SK-N-SH treated with all-trans-retinoic acid at 6 μM for 48 hours (cell line): ENCODE data around the gene LRRC4C.

Experiments used
- ATAC-seq: fragments of 200-7000 bp; cut with Tn5 transposase; 3 replicates; pipeline ENCODE4 v1.9.1; 2020; ENCODE audit warnings: mild to moderate bottlenecking, moderate library complexity
- ARNTL ChIP-seq: fragments of 450-650 bp; formaldehyde crosslinking; IDR thresholded peaks from 2 replicates; pipeline ENCODE4 v1.5.0; 2020; ENCODE audit warnings: low read depth, mild to moderate bottlenecking, moderate library complexity, borderline replicate concordance
- BACH2 ChIP-seq: fragments of 250-450 bp; sonication (Bioruptor Pico); IDR thresholded peaks from 2 replicates; pipeline ENCODE4 v1.9.0; 2021; ENCODE audit warnings: mild to moderate bottlenecking, borderline replicate concordance
- CREB5 ChIP-seq: fragments of 250-450 bp; sonication (Bioruptor Pico); IDR thresholded peaks from 2 replicates; pipeline ENCODE4 v1.5.1; 2020; ENCODE audit warnings: low read depth, mild to moderate bottlenecking, moderate library complexity
- CSRNP3 ChIP-seq: fragments of 250-450 bp; sonication (Bioruptor Pico); IDR thresholded peaks from 2 replicates; pipeline ENCODE4 v1.5.1; 2021; ENCODE audit warnings: mild to moderate bottlenecking, moderate library complexity
- ESRRG ChIP-seq: fragments of 250-450 bp; sonication (Bioruptor Pico); IDR thresholded peaks from 2 replicates; pipeline ENCODE4 v1.6.1; 2021; ENCODE audit warnings: mild to moderate bottlenecking
- OSR1 ChIP-seq: fragments of 250-450 bp; sonication (Bioruptor Pico); IDR thresholded peaks from 2 replicates; pipeline ENCODE4 v1.8.0; 2022; ENCODE audit warnings: moderate library complexity, mild to moderate bottlenecking, inconsistent platforms
- PATZ1 ChIP-seq: fragments of 250-450 bp; sonication (Bioruptor Pico); IDR thresholded peaks from 2 replicates; pipeline ENCODE4 v1.8.0; 2020; ENCODE audit warnings: mild to moderate bottlenecking, moderate library complexity, borderline replicate concordance
- POU6F1 ChIP-seq: fragments of 250-450 bp; sonication (Bioruptor Pico); IDR thresholded peaks from 2 replicates; pipeline ENCODE4 v1.8.0; 2021; ENCODE audit warnings: low read depth, mild to moderate bottlenecking, moderate library complexity, borderline replicate concordance
- PPARA ChIP-seq: fragments of 250-450 bp; sonication (Bioruptor Pico); IDR thresholded peaks from 2 replicates; pipeline ENCODE4 v1.5.0; 2020; ENCODE audit warnings: mild to moderate bottlenecking, borderline replicate concordance
- RARB ChIP-seq: fragments of 250-450 bp; sonication (Bioruptor Pico); IDR thresholded peaks from 2 replicates; pipeline ENCODE4 v1.8.0; 2021; ENCODE audit warnings: mild to moderate bottlenecking, moderate library complexity
- TCF4 ChIP-seq: fragments of 250-450 bp; sonication (Bioruptor Pico); IDR thresholded peaks from 2 replicates; pipeline ENCODE4 v1.8.0; 2021; ENCODE audit warnings: mild to moderate bottlenecking, moderate library complexity, borderline replicate concordance
- TOX ChIP-seq: fragments of 250-450 bp; sonication (Bioruptor Pico); IDR thresholded peaks from 2 replicates; pipeline ENCODE4 v1.8.0; 2021; ENCODE audit warnings: mild to moderate bottlenecking, moderate library complexity, borderline replicate concordance
- TSHZ2 ChIP-seq: fragments of 250-450 bp; sonication (Bioruptor Pico); IDR thresholded peaks from 2 replicates; pipeline ENCODE4 v1.5.0; 2020; ENCODE audit warnings: mild to moderate bottlenecking, moderate library complexity
- ZC3H10 ChIP-seq: fragments of 250-450 bp; sonication (Bioruptor Pico); IDR thresholded peaks from 2 replicates; pipeline ENCODE4 v1.5.1; 2021; ENCODE audit warnings: mild to moderate bottlenecking, moderate library complexity
- ZFP3 ChIP-seq: fragments of 250-450 bp; sonication (Bioruptor Pico); IDR thresholded peaks from 2 replicates; pipeline ENCODE4 v1.5.0; 2020; ENCODE audit warnings: mild to moderate bottlenecking, moderate library complexity
- ZNF565 ChIP-seq: fragments of 450-650 bp; formaldehyde crosslinking; conservative IDR thresholded peaks from 2 replicates; pipeline ENCODE4 v1.5.0; 2020; ENCODE audit warnings: low read depth, mild to moderate bottlenecking, moderate library complexity
- ZNF70 ChIP-seq: fragments of 450-650 bp; formaldehyde crosslinking; IDR thresholded peaks from 2 replicates; pipeline ENCODE4 v1.5.0; 2020; ENCODE audit warnings: mild to moderate bottlenecking, moderate library complexity
- ZNF8 ChIP-seq: fragments of 450-650 bp; formaldehyde crosslinking; IDR thresholded peaks from 2 replicates; pipeline ENCODE4 v1.5.0; 2020; ENCODE audit warnings: mild to moderate bottlenecking, moderate library complexity

The LRRC4C gene

GRCh38 chr11:40597546-40598113 is 861.8 kb downstream of the LRRC4C start (continued):
- TF ChIP-seq TSHZ2 (CRISPR knock-in tag) (no peak), ZNF565 (CRISPR knock-in tag) (no peak), BACH2 (no peak), ZNF8 (CRISPR knock-in tag) (no peak), PATZ1 (CRISPR knock-in tag) (no peak), ZFP3 (CRISPR knock-in tag) (no peak), PPARA (CRISPR knock-in tag) (no peak), OSR1 (CRISPR knock-in tag) (no peak), TCF4 (CRISPR knock-in tag) (no peak)

- TF ChIP-seq RARB (CRISPR knock-in tag) (no peak), TOX (CRISPR knock-in tag) (no peak), ARNTL (no peak), ZNF565 (CRISPR knock-in tag) (no peak), TCF4 (CRISPR knock-in tag) (no peak), ZNF70 (CRISPR knock-in tag) (no peak), OSR1 (CRISPR knock-in tag) (no peak), POU6F1 (CRISPR knock-in tag) (no peak), ESRRG (CRISPR knock-in tag) (no peak), CREB5 (CRISPR knock-in tag) (no peak), CSRNP3 (CRISPR knock-in tag) (no peak), ZC3H10 (CRISPR knock-in tag) (no peak), TSHZ2 (CRISPR knock-in tag) (no peak), PPARA (CRISPR knock-in tag) (no peak), ZFP3 (CRISPR knock-in tag) (no peak)
- no peak for ATAC-seq
Measured at GRCh38 chr11:40573254-40573891, 886.1 kb downstream of the LRRC4C start.
